OCI-LY1 (cell line): Measurements from ENCODE around the gene NPB.

ENCODE experiments used
- H2AFZ ChIP-seq: fragments of 200-600 bp; sonication (generic), shearing (Covaris generic); 2 replicates; pipeline ENCODE4 v1.6.0; 2014; ENCODE audit warnings: antibody characterized with exemption, mild to moderate bottlenecking, low read length
- H3F3A ChIP-seq: fragments of 200-600 bp; sonication (generic), shearing (Covaris generic); 2 replicates; pipeline ENCODE4 v1.6.0; 2014; ENCODE audit warnings: mild to moderate bottlenecking, antibody characterized with exemption, low read length, moderate library complexity; ENCODE audit not compliant: insufficient read depth
- H3K27ac ChIP-seq: fragments of 200-600 bp; sonication (generic); 2 replicates; pipeline ENCODE4 v1.5.1; 2014; ENCODE audit warnings: low read length, mixed run types, mild to moderate bottlenecking, low read depth; ENCODE audit not compliant: poor library complexity, severe bottlenecking
- H3K27me3 ChIP-seq: fragments of 200-600 bp; sonication (generic); 2 replicates; pipeline ENCODE4 v1.6.0; 2014; ENCODE audit warnings: antibody characterized with exemption, mild to moderate bottlenecking, low read length, moderate library complexity; ENCODE audit not compliant: insufficient read depth
- H3K36me3 ChIP-seq: fragments of 200-600 bp; sonication (generic); 2 replicates; pipeline ENCODE4 v1.6.1; 2014; ENCODE audit warnings: mild to moderate bottlenecking, antibody characterized with exemption, low read length, moderate library complexity, mixed read lengths; ENCODE audit not compliant: insufficient read depth
- H3K4me1 ChIP-seq: fragments of 200-600 bp; sonication (generic); 2 replicates; pipeline ENCODE4 v1.5.1; 2014; ENCODE audit warnings: mild to moderate bottlenecking, low read length, moderate library complexity; ENCODE audit not compliant: insufficient read depth, severe bottlenecking
- H3K4me2 ChIP-seq: fragments of 200-600 bp; sonication (generic), shearing (Covaris generic); 2 replicates; pipeline ENCODE4 v1.6.1; 2014; ENCODE audit warnings: low read length
- H3K4me3 ChIP-seq: fragments of 200-600 bp; sonication (generic); 2 replicates; pipeline ENCODE4 v1.5.1; 2014; ENCODE audit warnings: low read length, low read depth, mild to moderate bottlenecking, mixed read lengths; ENCODE audit not compliant: poor library complexity, severe bottlenecking
- H3K79me2 ChIP-seq: fragments of 200-600 bp; shearing (Covaris generic); 2 replicates; pipeline ENCODE4 v1.6.1; 2016; ENCODE audit warnings: mixed run types, low read length, mixed read lengths; ENCODE audit not compliant: insufficient read depth
- H3K9ac ChIP-seq: fragments of 200-600 bp; sonication (generic), shearing (Covaris generic); 2 replicates; pipeline ENCODE4 v1.6.1; 2014; ENCODE audit warnings: mild to moderate bottlenecking, low read length, mixed read lengths
- H3K9me2 ChIP-seq: fragments of 200-600 bp; sonication (generic), shearing (Covaris generic); 2 replicates; pipeline ENCODE4 v1.6.1; 2014; ENCODE audit warnings: low read depth, mild to moderate bottlenecking, low read length, mixed read lengths
- H3K9me3 ChIP-seq: fragments of 200-600 bp; shearing (Covaris generic); 2 replicates; pipeline ENCODE4 v1.6.1; 2014; ENCODE audit warnings: low read length, mixed read lengths
- H4K20me1 ChIP-seq: fragments of 200-600 bp; sonication (generic), shearing (Covaris generic); 2 replicates; pipeline ENCODE4 v1.6.0; 2016; ENCODE audit warnings: mild to moderate bottlenecking, low read length; ENCODE audit not compliant: insufficient read depth
- EZH2 ChIP-seq: fragments of 200-600 bp; sonication (generic), shearing (Covaris generic); IDR thresholded peaks from 2 replicates; pipeline ENCODE4 v1.8.0; 2017; ENCODE audit warnings: borderline replicate concordance, mixed run types, mild to moderate bottlenecking, antibody characterized with exemption, low read length, moderate library complexity, mixed read lengths
- TF ChIP-seq, protein P1 (sequence below): fragments of 200-600 bp; sonication (generic), shearing (Covaris generic); IDR thresholded peaks from 2 replicates; pipeline ENCODE4 v1.5.1; 2017; ENCODE audit warnings: mild to moderate bottlenecking, antibody characterized with exemption, low read length, moderate library complexity, mixed read lengths

Gene NPB

DNA sequence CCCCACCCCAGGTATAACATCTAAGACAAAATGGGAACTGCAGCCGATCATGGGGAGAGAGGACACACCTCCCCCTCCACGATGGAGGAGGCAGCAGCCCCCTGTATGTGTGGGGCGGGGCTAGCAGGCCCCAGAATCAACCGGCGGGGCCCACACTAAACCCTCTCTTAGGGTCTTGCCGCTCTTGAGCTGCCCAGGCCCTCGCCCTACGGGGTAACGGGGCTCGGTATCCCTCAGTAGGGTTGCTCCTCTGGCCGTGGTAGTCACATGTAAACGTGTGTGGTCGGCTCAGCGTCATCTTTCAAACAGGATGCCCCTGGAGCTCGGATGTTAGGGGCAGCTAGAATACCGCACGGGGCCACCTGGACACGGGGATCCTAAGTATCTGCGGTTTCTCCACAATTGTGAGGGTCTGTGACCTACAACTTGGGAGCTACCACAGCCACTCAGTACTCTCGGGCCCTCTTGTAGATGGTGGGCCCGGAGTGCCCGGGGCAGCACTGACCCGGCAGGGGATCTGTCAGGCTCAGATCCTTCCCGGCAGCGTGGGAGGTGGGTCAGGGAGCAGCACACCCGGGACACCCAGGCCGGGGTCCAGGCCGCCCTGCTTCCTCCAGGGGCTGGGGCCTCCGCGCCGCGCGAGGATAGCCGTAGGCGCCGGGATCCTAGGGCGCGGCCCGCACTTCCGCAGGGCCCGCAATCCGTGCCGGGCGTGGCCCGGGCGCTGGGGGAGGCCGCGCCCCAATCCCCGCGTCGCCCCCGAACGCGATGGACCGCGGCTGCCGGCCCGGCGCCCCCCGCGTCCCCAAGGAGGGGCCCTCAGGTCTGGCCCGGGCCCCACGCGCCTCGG lies 31.7 kb upstream of the NPB start:
- H3K36me3 ChIP-seq, result peaks cover 45% of the 10 kb centered on the region
- H4K20me1 ChIP-seq, result no peaks in the 10 kb centered on the region
- peaks cover 5% of the 10 kb centered on the region; the same call in 1 of the 2 replicates for H3K79me2 ChIP-seq
- H3F3A ChIP-seq, result no peaks in the 10 kb centered on the region
- TF ChIP-seq, protein P1, sequence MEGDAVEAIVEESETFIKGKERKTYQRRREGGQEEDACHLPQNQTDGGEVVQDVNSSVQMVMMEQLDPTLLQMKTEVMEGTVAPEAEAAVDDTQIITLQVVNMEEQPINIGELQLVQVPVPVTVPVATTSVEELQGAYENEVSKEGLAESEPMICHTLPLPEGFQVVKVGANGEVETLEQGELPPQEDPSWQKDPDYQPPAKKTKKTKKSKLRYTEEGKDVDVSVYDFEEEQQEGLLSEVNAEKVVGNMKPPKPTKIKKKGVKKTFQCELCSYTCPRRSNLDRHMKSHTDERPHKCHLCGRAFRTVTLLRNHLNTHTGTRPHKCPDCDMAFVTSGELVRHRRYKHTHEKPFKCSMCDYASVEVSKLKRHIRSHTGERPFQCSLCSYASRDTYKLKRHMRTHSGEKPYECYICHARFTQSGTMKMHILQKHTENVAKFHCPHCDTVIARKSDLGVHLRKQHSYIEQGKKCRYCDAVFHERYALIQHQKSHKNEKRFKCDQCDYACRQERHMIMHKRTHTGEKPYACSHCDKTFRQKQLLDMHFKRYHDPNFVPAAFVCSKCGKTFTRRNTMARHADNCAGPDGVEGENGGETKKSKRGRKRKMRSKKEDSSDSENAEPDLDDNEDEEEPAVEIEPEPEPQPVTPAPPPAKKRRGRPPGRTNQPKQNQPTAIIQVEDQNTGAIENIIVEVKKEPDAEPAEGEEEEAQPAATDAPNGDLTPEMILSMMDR, result no peak
- TF ChIP-seq EZH2, result no peak
- H3K9me2 ChIP-seq, result no peaks in the 10 kb centered on the region
- no peaks in the 10 kb centered on the region for H3K9me3 ChIP-seq
- H3K4me3 ChIP-seq, result peak overlapping the region; percentile 98
- no peaks in the 10 kb centered on the region for H3K27me3 ChIP-seq
- peak overlapping the region; percentile 97 for H3K9ac ChIP-seq
- peak overlapping the region; percentile 84 for H3K27ac ChIP-seq
- H3K4me2 ChIP-seq, result peak overlapping the region; percentile 86
- no peak overlapping the region for H2AFZ ChIP-seq
- H3K4me1 ChIP-seq, result peaks cover 72% of the 10 kb centered on the region

DNA sequence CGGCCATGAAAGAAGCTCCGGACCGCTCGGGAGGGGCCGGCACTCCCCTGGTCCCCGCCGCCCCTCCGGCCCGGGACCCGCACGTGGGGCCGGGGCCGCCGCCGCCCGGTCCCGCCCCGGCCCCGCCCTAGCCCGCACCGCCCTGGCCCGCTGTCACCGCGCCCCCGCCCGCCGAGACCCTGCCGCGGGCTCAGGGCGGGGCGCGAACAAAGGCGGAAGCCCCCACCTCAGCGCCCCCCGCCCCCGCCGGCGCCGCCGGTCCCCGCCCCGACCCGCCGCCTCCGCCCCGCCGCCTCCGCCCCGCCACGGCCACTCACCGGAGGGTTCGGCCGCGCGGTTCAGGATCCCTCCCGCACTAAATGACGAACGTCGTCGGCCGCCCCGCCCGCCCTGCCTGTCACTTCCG lies 31.1 kb upstream of the NPB start, which contains the start of gene ARHGDIA:
Gene ARHGDIA, minus strand, starts transcription at position 357 of the 406 bp plus-strand sequence. CDS start 1,407 bp downstream, outside the sequence.
- TF ChIP-seq EZH2, result no peak
- TF ChIP-seq, protein P1, result no peak
- Histone ChIP-seq H3K9ac (peak within 1 kb of the TSS; percentile 98), H3K4me2 (peak within 1 kb of the TSS; percentile 86), H2AFZ (no peak within 1 kb of the TSS), H3K79me2 (peaks cover 5% of the 10 kb centered on the region; the same call in 1 of the 2 replicates), H3K4me3 (peak within 1 kb of the TSS; percentile 98), H3K36me3 (peaks cover 39% of the 10 kb centered on the region), H3K9me2 (no peaks in the 10 kb centered on the region), H3K27ac (peak within 1 kb of the TSS; percentile 88), H3K4me1 (peaks cover 66% of the 10 kb centered on the region), H3K27me3 (no peaks in the 10 kb centered on the region), H3K9me3 (no peaks in the 10 kb centered on the region), H3F3A (no peaks in the 10 kb centered on the region), H4K20me1 (no peaks in the 10 kb centered on the region)

DNA sequence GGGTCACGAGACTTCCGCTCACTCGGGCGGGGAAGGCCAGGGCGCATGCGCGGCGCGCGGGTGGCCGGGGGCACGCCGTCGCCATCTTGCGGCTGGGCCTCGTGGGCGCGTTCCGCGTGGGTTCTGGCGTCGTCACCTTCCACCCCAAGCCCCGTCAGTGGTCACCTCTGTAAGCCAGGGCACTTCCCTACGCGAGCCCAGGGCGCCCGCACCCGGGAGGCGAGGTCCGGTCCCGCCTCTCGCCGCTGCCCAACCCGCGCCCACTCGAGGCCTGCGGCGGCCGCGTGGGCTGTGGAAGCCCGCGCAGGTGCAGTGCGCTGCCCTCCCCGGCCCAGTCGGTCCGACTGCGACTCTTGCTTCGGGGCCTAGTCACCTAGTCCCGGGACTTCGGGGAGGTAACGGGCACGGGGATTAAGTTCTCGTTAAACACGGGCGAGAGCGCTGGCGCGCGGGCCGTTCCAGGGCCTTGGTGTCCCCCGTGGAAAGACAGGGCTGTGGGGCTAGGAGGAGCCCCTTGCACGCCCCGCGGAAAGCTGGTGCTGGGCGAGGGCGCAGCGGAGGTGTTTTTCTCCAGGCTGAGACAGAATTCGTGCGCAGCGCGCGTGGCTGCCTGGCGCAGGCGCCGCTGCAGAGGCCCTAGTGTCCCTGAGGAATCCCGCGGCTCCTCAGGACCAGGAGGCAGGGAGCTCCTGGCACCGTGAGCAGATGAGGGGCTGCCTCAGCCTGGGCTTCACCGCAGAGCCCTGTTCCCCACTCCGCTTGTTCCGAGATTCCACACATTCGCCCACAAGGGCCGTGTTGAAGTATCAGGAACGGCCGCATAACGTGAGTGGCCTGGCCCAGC lies 30.4 kb upstream of the NPB start:
- H3K27me3 ChIP-seq, result no peaks in the 10 kb centered on the region
- H3F3A ChIP-seq, result no peaks in the 10 kb centered on the region
- no peaks in the 10 kb centered on the region for H4K20me1 ChIP-seq
- H3K36me3 ChIP-seq, result peaks cover 32% of the 10 kb centered on the region
- peaks cover 60% of the 10 kb centered on the region for H3K4me1 ChIP-seq
- H3K4me3 ChIP-seq, result peak overlapping the region; percentile 77
- no peaks in the 10 kb centered on the region for H3K9me3 ChIP-seq
- no peak overlapping the region for H2AFZ ChIP-seq
- TF ChIP-seq, protein P1, result peak; percentile 26; the same call in 1 of the 2 replicates
- TF ChIP-seq EZH2, result no peak
- H3K79me2 ChIP-seq, result peaks cover 5% of the 10 kb centered on the region; the same call in 1 of the 2 replicates
- H3K9ac ChIP-seq, result peak overlapping the region; percentile 98
- no peaks in the 10 kb centered on the region for H3K9me2 ChIP-seq
- H3K27ac ChIP-seq, result peak overlapping the region; percentile 88
- H3K4me2 ChIP-seq, result peak overlapping the region; percentile 83
